HEK293 (cell line): ENCODE measurements around the gene TARS3.

Experiments
- CTCF ChIA-PET: fragments of 350-600 bp; formaldehyde crosslinking; extraction: SDS; loops from one replicate; lab custom pipeline; 2021; ENCODE audit warnings: antibody characterized with exemption; lab: Yijun Ruan, JAX
- POLR2A ChIA-PET: fragments of 300-600 bp; formaldehyde crosslinking; extraction: SDS; loops from one replicate; lab custom pipeline; 2020; ENCODE audit warnings: antibody characterized with exemption, inconsistent platforms; lab: Yijun Ruan, JAX
- H3K27ac ChIP-seq: fragments of 200-500 bp; sonication (Bioruptor generic); 2 replicates; pipeline ENCODE4 v1.5.1; 2014; ENCODE audit warnings: low read depth, low read length, control low read depth, inconsistent platforms; ENCODE audit errors: extremely low read depth
- H3K36me3 ChIP-seq, 2 experiments: fragments of 200-500 bp in 1 of 2; sonication (Bioruptor generic) in 1 of 2; 1 replicate in 1 of 2; 2 replicates in 1 of 2; pipeline ENCODE4 v1.5.1; 2014 to 2017; ENCODE audit warnings: inconsistent platforms in 2 of 2, low read length in 2 of 2; ENCODE audit not compliant: control insufficient read depth in 2 of 2, insufficient read depth in 1 of 2
- H3K4me1 ChIP-seq: fragments of 200-500 bp; sonication (Bioruptor generic); 2 replicates; pipeline ENCODE4 v1.5.1; 2014; ENCODE audit warnings: mild to moderate bottlenecking, low read length, inconsistent platforms; ENCODE audit not compliant: control insufficient read depth, insufficient read depth
- H3K4me3 ChIP-seq: 2 replicates; pipeline ENCODE4 v1.5.1; 2011; ENCODE audit warnings: low read depth, mild to moderate bottlenecking, control low read depth, low read length, moderate library complexity
- H3K9me3 ChIP-seq: fragments of 200-500 bp; sonication (Bioruptor generic); 2 replicates; pipeline ENCODE4 v1.5.1; 2014; ENCODE audit warnings: low read depth, low read length, inconsistent platforms; ENCODE audit not compliant: control insufficient read depth, insufficient read depth
- KLF9 ChIP-seq: fragments of 450-650 bp; formaldehyde crosslinking; IDR thresholded peaks from 2 replicates; pipeline ENCODE4 v1.5.1; 2016; ENCODE audit warnings: missing biosample characterization, missing genetic modification characterization, low read depth
- PRDM10 ChIP-seq: fragments of 450-650 bp; formaldehyde crosslinking; IDR thresholded peaks from 2 replicates; pipeline ENCODE4 v1.5.1; 2016; ENCODE audit warnings: missing biosample characterization, missing genetic modification characterization
- PRDM6 ChIP-seq: fragments of 450-650 bp; formaldehyde crosslinking; IDR thresholded peaks from 2 replicates; pipeline ENCODE4 v1.5.1; 2017; ENCODE audit warnings: missing biosample characterization, missing genetic modification characterization
- REPIN1 ChIP-seq: fragments of 450-650 bp; formaldehyde crosslinking; IDR thresholded peaks from 2 replicates; pipeline ENCODE4 v1.5.1; 2017; ENCODE audit warnings: missing biosample characterization, missing genetic modification characterization, low read depth
- ZBTB21 ChIP-seq: fragments of 450-650 bp; formaldehyde crosslinking; IDR thresholded peaks from 2 replicates; pipeline ENCODE4 v1.5.1; 2017; ENCODE audit warnings: missing biosample characterization, missing genetic modification characterization
- ZFHX2 ChIP-seq: fragments of 450-650 bp; formaldehyde crosslinking; conservative IDR thresholded peaks from 2 replicates; pipeline ENCODE4 v1.5.1; 2016; ENCODE audit warnings: missing biosample characterization, missing genetic modification characterization
- ZFP37 ChIP-seq: fragments of 450-650 bp; formaldehyde crosslinking; IDR thresholded peaks from 2 replicates; pipeline ENCODE4 v1.5.1; 2016; ENCODE audit warnings: missing biosample characterization, missing genetic modification characterization
- ZNF629 ChIP-seq: fragments of 450-650 bp; formaldehyde crosslinking; IDR thresholded peaks from 2 replicates; pipeline ENCODE4 v1.5.1; 2017; ENCODE audit warnings: missing biosample characterization, missing genetic modification characterization
- TF ChIP-seq, protein P1 (sequence below): fragments of 450-650 bp; formaldehyde crosslinking; IDR thresholded peaks from 2 replicates; pipeline ENCODE4 v1.5.1; 2016; ENCODE audit warnings: missing biosample characterization, missing genetic modification characterization
- TF ChIP-seq, protein P2 (sequence below): fragments of 450-650 bp; formaldehyde crosslinking; IDR thresholded peaks from 2 replicates; pipeline ENCODE4 v1.5.1; 2016; ENCODE audit warnings: missing biosample characterization, missing genetic modification characterization, low read depth

The TARS3 gene

DNA sequence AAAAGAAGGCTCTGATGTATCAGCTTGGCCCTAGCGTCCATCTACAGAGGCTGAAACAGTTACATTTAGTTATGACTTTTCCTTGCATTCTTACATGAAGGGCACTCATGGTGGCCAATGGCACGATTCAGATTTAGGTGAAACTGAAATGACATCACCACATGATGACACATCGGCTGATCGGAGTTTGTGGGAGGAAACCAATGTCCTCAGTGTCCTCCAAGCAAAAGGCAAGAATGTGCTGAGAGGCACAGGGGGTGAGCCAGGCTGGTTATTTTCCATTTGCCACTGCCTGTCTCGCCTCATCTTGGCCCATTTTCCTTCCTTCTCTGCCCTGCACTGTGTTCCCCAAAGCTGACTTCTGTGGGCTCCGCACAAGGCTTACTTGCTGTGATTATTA, 34.4 kb downstream of the TARS3 start (continued):
- 0 out of 2 replicates have a peak, but pooled peaks have one; percentile 15 for TF ChIP-seq PRDM10 (tag by site-specific recombination)
- peak; percentile 52 for TF ChIP-seq ZNF629 (tag by site-specific recombination)
- 0 out of 2 replicates have a peak, but pooled peaks have one; percentile 20 for TF ChIP-seq ZBTB21 (tag by site-specific recombination)
- TF ChIP-seq, all 188 proteins: peak for 6

GRCh38 chr15:101686718-101687117, 37.6 kb downstream of the TARS3 start:
- Histone ChIP-seq H3K36me3 (peaks cover 20 to 52% of the 10 kb centered on the region in 2 experiments), H3K9me3 (no peaks in the 10 kb centered on the region), H3K4me3 (no peak overlapping the region), H3K4me1 (no peaks in the 10 kb centered on the region), H3K27ac (no peak overlapping the region)
- POLR2A ChIA-PET, result interaction anchor here (1.0 kb wide), 1 partner anchor 37 kb away, joined by 3 read pairs; no protein-coding TSS in a partner anchor
- CTCF ChIA-PET, result interaction anchor here (0.6 to 1.9 kb wide), 5 partner anchors 10 to 82 kb away, joined by 4 to 14 read pairs (median 4); no protein-coding TSS in a partner anchor
- TF ChIP-seq PRDM6 (tag by site-specific recombination) (peak; percentile 40), ZFP37 (tag by site-specific recombination) (no peak), KLF9 (tag by site-specific recombination) (no peak), ZFHX2 (tag by site-specific recombination) (no peak)
- TF ChIP-seq, protein P1, sequence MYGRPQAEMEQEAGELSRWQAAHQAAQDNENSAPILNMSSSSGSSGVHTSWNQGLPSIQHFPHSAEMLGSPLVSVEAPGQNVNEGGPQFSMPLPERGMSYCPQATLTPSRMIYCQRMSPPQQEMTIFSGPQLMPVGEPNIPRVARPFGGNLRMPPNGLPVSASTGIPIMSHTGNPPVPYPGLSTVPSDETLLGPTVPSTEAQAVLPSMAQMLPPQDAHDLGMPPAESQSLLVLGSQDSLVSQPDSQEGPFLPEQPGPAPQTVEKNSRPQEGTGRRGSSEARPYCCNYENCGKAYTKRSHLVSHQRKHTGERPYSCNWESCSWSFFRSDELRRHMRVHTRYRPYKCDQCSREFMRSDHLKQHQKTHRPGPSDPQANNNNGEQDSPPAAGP, result no peak

DNA sequence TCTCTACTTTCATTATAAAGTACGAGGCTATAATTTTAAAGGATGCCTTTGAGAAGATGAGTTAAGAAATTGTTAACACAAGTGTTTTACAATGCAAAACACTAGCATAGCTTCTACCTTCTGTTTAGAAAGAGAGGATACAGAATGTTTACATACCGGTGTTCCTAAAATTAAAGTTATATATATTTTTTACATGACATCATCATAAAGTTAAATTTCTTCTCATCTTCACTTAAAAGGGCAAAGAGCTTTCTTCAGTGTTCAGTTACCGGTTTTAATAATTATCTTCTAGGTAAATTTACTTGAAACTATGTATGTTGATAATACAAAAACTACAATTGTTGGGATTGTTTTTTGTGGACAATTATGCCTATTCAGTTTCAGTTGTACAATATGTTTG, 39.4 kb downstream of the TARS3 start:
- Histone ChIP-seq H3K36me3 (peaks cover 25 to 49% of the 10 kb centered on the region in 2 experiments), H3K4me3 (no peak overlapping the region), H3K9me3 (no peaks in the 10 kb centered on the region), H3K4me1 (no peaks in the 10 kb centered on the region), H3K27ac (no peak overlapping the region)
- ChIA-PET CTCF (interaction anchor here (1.1 kb wide), 1 partner anchor 44 kb away, joined by 5 read pairs; no protein-coding TSS in a partner anchor), POLR2A (no interaction called here)
- TF ChIP-seq, protein P2, sequence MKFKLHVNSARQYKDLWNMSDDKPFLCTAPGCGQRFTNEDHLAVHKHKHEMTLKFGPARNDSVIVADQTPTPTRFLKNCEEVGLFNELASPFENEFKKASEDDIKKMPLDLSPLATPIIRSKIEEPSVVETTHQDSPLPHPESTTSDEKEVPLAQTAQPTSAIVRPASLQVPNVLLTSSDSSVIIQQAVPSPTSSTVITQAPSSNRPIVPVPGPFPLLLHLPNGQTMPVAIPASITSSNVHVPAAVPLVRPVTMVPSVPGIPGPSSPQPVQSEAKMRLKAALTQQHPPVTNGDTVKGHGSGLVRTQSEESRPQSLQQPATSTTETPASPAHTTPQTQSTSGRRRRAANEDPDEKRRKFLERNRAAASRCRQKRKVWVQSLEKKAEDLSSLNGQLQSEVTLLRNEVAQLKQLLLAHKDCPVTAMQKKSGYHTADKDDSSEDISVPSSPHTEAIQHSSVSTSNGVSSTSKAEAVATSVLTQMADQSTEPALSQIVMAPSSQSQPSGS, result peak; percentile 75
- no peak for TF ChIP-seq ZFP37 (tag by site-specific recombination)

- no peak overlapping the region for H3K27ac ChIP-seq
- no peaks in the 10 kb centered on the region for H3K9me3 ChIP-seq
- peaks cover 27 to 49% of the 10 kb centered on the region in 2 experiments for H3K36me3 ChIP-seq
- POLR2A ChIA-PET, result no interaction called here
- H3K4me3 ChIP-seq, result no peak overlapping the region
- CTCF ChIA-PET, result interaction anchor here (0.5 to 1.1 kb wide), 3 partner anchors 17 to 134 kb away, joined by 3 to 5 read pairs (median 3); no protein-coding TSS in a partner anchor
- H3K4me1 ChIP-seq, result no peaks in the 10 kb centered on the region
- no peak for TF ChIP-seq REPIN1 (tag by site-specific recombination)
These were observed 39.9 kb downstream of the TARS3 start for GRCh38 chr15:101684384-101684783.
